Measurements from ENCODE around the gene TRPM3.

TRPM3 gene

DNA sequence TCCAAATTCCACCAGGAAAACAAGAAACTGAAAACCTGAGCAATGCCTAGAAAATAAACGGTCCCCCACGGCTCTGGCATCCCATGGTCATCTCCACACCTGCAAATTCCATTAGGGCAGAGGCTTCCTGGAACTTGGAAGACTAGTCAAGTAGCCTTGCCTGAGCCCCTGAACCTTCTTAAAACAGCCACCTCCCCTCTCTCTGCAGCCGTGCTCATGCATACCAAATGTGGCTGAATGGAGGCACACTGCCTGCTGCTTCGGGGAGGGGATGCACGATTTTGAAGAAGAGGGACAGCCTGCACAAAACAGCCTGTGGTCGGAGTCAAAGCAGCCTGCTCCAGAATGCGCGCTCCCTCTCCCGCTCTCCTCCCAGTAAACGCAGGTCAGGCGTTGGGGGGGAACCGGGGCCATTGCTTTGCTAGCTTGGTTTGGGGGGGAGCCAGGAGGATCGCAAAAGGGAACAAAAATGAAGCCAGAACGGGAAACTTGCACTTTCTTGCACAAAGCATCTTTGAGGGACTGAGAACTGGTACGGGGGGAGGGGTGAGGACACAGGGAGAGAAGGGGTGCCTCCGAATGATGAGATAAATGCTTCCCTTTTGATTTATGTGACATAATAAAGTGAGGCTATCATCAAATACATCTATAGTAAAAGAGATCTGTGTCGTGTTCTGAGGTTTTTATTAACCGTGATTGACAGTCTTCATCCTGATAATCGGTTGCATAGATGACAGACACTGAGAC is at the start of gene TRPM3:
TSS of gene TRPM3 (minus strand) at position 347 of the 747 bp plus-strand sequence. CDS start at position 80, 267 bp downstream.
- DNase-seq: no peak

DNA sequence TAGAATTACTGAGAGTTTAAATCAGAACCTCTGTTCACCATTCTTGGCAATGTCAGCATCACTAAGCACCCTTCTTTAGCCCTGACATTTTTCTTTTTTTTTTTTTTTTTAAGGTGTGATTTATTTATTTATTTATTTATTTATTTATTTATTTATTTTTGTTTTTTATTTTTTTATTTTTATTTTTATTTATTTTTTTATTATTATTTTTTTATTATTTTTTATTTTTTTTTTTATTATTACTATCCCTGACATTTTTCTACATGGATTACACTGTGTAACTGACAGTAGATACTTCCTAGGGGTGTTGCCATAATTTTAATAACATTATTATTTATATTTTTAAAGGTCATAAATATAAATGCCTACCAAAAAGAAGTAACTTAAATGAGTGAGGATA is 47.0 kb upstream of the TRPM3 start:
- no peak for DNase-seq

DNA sequence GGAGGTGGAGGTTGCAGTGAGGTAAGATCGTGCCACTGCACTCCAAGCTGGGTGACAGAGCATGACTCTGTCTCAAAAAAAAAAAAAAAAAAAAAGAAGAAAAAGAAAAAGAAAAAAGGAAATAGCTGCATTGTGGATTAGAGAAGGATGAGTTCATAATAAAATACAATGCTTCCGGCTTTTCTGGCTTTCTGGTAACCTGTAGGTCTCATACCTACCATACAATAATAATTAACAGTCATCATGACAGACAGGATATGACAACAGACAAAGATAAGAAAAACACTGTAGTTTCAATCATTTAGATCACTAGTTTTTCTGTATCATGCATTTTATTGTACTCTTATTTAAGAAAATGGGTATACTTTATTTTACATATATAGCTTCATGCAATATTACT is 40.7 kb upstream of the TRPM3 start:
- DNase-seq: no peak

DNA sequence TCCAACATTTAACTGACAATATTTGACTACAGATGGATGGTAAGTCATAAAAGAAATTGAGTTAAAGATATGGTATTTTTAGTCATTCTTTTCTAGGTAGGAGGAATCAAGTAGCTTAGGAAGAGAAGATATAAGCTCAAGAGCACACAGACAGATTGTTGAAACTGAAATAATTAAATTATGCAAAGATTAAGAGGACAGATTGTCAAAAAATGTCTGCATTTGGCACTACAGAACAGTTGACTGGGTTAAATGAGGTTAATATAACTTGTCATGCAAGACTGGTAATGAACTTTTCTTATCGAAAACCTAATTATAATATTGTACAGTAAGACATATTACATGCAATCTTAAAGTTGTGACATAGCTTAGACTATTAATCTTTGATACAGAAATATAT is 36.3 kb upstream of the TRPM3 start:
- no peak for DNase-seq

DNA sequence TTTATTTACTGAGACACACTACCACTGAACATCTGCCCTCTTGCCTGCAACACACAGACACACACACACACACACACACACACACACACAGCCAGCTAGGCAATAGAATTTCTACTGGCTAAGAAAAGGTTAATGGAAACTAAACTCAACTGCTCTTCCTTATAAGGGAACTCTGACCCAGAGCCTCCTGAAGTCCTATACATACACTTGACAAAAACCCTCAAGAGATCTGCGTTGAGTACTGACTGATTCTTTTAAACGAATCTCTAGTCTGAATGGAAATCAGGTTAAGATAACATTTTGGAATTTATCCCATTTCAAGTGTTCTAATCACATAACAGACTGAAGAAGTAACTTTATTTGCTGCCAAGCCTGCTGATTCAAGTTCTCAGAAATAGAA is 25.9 kb upstream of the TRPM3 start:
- no peak for DNase-seq

DNA sequence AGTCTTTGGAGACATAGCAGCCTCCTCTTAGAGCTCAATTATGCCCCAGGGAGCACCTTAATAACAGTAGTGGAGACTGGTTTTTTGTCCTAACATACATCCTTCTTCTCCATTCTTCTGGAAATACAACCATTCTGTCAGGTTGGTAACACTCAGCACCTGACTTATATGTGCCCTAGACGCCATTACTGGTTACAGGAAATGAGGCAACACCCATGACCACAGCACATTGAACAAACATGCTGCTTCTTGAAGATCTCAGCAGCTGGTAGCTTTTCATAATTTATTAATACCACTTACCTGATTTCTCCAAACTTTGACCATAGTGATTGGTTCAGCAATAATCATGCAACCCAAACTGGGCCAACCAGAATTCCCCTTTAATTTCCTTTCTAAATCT is 25.1 kb upstream of the TRPM3 start:
- DNase-seq: no peak

DNA sequence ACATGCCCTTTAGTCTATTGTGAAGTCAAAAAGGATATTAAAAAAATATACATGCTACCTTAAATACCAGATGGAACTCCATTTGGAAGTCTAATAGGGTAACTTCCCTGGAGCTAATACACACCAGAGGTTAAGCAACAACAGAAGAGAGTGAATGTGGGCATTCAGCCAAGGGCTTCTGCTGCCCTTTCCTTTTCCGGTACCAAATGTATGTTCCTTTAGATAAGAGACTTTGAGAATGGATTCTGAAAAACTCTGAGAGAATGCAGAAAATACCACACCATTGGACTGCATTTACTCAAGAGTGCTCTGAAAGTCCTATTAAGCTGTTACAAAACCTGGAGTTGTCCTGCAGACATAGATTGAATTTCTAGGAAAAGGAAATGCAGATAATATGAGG is 23.8 kb upstream of the TRPM3 start:
- no peak for DNase-seq

DNA sequence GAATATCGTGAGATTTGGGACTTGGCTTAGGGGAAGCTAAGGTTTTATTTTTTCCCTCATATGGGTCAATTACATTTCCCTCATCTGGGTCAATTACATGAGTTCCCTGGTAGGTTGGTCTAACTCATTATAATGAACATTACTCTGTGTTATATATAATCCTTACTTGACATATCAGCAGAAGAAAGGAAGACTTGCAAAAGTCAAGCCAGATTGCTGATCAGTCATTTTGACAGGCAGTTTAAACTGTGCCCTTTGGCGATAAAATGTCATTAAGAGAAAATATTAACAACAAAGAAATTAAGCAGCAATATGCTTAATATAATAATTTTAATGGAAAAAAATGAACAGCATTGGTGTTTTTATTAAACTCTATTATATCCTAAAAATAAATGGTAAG is 23.1 kb upstream of the TRPM3 start:
- DNase-seq: no peak

DNA sequence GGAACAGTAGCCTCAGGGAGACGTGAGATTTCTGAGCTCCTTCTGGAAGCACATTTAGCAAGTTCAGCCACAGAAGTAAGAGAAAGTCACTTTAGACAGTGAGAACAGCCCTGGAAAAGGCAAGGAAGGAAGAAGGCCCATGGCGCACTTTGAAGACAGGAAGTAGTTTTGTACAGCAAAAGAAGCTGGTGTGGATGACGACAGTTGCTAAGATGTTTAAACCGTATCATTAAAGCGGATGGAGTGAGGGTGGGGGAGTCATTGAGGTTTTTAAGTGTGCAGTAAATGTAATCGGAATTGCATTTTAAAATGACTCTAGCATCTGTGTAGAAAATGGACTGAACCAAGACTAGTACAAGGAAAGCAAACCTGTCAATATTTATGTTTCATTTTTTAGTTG is 15.3 kb upstream of the TRPM3 start:
- no peak for DNase-seq

DNA sequence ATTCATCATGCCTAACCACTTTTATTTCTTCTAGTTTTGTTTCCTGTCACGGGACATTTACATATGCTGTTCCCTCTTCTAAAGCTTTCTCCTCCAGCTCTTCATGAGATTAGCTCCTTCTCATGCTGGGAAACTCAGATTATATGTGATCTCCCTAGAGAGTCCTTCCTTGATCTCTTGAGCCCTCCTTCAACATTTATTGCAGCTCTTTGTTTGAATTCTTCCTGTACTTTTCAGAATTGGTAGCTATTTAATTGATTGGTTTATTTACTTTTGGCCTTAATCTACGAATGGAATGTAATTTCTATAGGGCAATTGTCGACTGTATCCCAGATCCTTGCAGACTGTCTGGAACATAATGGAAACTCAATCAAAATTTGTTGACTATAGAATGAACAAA is 9.7 kb upstream of the TRPM3 start:
- no peak for DNase-seq

DNA sequence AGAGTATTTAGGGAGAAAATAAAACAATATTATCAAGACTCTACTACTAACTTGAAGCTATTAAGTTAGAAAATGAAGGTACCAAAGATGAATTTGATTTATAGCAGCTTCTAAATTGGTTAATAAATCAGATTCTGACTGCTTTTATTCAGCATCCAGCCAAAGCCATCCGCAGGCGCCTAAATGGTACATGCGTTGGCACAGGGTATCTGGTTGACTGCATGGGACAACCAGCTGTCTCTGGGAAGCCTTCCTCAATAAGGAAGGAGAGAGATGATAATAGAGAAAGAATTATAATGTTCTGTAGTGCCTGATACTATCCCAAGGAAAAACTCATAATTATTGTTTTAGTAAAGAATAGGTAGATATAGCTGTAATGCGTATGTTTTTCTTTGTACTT is 9.1 kb upstream of the TRPM3 start:
- no peak for DNase-seq

DNA sequence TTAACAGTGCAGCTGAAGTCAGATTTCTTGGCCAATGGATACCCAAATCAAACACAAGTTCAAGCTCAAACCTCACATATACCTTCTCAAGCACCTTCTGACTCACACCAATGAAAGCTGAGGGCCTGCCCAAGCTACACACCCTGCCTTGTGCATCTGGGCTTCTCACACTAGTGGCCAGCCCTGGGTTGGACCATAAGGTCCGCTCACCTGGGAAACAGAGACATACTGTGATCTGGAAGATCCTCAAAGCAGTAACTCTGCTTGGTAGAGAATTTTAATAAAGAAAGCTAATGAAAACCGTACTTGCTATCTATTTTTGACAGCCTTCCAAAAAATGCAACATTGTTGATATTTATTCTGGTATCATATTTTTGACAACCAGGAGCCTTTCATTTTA is 7.4 kb upstream of the TRPM3 start:
- no peak for DNase-seq

DNA sequence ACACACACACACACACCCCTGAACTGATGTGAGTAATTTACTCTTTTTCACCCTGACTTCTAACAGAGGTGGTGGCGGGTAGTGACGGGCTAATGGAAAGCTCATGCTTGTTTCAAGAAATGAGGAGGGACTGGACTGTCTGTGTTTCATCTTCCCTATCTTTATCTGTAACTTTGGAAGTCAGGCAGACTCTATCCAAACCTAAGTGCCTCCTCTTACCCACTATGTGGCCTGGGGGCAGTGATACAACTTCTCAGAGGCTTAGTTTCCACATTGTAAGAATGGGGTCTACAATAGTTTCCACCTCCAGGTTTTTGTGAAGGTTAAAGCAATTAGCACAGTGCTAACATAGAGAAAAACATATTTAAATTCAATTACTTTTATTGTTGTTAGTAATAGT is 5.9 kb upstream of the TRPM3 start:
- DNase-seq: no peak

DNA sequence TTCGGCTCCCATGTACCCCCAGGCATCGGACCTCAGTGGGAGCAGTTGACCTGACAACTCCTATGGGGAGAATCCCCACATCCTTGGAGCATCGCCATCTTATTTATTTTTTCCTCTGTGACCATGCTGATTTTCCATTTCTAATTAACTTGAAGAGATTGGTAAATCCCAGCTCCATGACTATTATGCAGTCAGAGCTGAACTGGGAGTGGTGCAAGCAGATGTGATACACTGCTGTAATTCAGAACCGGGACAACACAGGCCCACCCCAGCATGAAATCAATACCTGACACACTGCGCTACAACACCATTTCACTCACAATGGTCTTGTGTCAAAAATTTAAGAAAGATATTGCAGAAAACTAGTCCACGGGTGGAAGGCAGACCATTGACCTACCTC is 1.0 kb upstream of the TRPM3 start:
- DNase-seq: no peak

DNA sequence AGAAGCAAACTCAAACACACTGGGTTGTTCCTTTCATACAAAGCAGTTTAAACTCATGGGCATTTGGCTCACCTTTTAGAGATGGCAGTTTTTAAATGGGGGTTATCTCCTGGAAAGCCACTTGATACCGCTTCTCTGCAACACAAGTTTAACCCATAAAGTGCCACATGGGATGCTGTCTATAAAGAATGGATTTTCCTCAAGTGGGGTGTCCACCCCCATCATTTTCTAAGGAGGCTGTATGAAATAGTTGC is 528 bp upstream of the TRPM3 start:
- no peak for DNase-seq

DNA sequence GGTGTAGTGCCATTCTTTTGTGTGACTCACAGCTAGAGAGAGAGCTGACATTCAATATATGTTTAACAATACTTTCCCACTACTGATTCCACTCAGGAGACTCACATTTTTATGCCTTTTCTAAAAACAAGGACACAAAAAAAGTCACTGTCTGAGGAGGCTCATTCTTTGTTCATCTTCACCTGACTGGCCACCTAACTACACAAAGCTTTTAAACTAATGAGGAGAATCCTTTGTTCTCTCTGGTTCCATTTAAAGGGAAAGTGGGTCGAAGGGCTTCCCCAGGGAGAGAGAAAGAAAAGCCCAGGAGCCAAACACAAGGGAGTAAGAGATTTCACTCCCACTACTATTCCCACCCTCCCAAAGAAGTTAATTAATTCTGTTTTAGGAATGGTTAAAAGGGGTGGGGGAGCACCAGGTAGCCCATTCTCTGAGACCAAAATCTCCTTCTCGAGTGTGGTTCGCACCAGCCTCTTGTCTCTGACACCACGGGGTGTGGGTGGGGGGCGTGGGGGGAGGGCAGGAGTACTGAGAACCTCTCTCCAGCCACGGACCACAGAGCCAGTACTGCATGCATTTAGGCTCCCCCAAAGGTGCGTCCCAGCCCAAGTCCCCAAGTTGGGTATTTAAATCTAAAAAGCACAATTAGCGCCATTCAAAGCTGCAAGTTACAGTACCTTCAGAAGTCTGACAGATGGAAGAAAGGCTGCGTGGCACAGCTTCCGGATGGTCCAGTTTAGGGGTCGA is 747 bp downstream of the TRPM3 start:
- DNase-seq: no peak

DNA sequence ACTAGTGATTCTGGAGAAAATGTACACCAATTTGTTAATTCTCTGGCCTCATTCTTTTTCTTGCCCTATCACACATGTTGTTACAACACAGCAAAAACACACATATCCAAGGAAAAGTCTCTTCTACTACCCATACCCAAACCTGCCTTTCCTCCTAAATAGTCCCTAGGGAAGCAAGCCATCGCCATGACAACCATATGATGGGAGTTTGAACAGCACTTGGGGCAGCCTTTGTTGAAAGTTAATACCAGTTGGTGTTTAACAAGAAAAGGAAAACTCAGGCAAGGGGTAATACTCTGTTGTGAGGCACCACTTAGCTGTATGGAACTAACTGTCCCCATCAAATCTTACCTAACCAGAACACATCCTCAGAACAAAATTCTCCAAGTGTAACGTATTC is 1.7 kb downstream of the TRPM3 start:
- DNase-seq: peak; percentile 40

DNA sequence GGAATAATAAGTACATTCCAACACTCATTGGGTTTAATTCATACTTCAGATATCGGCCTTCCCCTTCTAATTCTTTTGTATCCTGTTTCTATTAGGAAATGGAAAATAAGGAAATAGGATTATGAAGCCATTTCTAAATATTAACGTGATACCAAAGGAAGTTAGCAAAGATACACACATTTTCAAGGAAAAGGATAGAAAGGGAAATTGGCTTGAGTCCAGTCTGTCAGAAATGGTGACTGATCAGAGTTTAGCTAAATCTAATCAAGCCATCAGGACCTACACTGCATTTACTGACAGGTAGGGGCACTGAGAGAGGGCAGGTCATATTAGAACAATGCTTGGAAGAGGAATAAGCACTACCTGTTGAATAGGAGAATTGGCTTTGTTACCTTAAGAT is 3.1 kb downstream of the TRPM3 start:
- DNase-seq: no peak

DNA sequence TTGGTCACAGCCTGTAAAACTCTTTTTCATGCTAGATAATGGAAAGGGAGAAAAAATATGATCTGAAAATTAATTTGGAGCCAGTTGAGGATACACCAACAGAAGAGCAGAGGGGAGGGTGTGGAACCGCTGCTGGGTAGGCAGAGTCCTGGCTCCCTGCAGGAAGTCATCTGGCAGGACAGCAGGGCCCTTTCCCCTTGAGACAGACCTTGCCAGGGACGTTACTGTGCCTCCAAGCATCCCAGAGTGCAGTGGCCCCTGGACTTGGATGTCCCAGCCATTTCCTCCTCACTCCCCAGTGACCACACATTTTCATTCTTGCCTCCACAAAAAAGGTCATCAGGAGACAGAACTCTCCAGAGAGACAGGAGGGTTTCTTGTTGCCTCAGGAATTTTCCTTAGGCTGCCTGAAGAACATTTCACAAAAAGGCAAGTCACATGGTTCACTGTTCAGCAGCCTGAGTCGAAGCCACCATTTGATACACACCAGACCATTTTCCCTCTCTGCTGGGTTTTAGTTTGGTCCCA is 5.9 kb downstream of the TRPM3 start:
- DNase-seq: no peak

DNA sequence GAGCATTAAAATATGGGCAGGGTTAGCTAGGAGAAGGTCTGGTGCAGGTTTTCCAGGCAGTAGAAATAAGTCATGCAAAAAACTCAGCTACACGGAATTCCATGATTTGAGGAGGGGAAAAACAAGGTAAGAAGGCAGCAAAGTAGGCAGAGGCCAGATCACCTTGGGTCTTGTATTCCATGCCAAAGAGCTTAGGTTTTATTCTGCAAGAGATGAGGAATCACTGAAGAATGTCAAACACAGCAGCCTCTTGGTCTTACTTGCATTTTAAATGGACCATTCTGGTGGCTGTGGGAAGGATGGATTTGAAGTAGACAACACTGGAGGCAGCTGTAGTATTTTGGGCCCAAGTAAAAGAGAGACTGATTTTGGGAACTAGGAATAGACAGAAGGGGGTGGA is 8.6 kb downstream of the TRPM3 start:
- no peak for DNase-seq

DNA sequence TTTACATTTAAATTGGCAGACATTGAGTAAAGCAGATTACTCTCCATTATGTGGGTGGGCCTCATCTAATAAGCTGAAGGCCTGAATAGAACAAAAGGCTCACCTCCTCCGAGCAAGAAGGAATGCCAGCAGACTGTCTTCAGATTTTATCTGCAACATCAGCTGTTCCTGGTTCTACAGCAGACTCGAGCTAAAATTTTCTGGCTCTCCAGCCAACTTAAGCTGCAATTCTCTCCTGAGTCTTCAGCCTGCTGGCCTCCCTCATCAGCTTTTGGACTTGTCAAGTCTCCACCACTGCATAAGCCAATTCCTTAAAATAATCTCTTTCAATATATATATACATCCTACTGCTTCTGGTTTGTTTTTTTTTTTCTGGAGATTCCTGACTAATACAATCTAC is 12.5 kb downstream of the TRPM3 start:
- DNase-seq: no peak

DNA sequence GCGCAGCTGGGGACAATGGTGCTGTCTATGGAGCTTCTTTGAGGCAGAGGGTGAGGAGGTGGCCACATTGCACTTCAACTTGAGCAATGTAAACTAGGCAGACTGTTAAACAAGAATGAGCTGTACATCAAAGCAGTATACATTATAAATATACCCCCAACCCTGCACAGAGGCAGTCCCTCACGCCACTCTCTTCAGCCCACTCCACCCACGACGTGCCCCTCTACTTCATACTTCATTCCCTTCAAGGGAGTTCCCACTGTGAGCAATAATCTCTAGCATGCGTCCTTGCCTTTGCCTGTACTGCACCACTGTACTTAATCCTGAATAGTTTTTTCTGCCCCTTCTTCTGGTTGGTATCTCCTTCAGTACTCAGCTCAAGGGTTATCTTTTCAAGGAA is 14.4 kb downstream of the TRPM3 start:
- DNase-seq: no peak

DNA sequence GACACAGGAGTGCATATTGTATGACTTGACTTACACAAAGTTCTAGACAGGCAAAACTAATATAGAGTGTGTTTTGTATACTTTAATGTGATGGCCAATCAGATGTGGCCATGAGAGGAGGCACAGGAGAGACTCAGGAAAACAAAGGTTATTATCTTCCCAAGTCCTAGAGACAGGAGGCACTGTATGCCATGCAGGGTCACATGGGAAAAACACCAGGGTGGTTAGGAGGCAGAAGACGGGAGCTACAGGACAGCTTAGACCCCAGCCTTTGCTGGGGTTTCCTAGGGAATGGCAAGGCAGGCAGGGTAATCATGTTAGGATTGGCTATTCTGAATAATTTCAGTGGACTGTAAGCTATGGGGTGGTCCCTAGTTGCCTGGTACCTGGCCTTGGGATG is 16.2 kb downstream of the TRPM3 start:
- no peak for DNase-seq

DNA sequence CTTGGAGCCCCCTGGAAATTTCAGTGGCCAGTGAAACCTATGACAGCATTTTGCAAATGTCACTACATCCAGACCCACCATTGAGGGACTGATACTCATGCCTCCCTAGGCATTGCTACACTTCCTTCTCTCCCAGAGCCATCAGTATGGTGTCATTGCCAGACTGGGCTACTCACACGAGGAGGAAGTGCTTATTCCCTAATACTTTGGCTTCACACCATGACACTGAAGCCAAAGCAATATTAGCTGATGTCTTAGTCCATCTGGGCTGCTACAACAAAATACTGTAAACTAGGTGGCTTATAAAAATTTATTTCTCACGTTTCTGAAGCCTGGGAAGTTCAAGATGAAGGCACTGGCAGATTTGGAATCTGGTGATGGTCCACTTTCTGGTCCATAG is 22.6 kb downstream of the TRPM3 start:
- no peak for DNase-seq

DNA sequence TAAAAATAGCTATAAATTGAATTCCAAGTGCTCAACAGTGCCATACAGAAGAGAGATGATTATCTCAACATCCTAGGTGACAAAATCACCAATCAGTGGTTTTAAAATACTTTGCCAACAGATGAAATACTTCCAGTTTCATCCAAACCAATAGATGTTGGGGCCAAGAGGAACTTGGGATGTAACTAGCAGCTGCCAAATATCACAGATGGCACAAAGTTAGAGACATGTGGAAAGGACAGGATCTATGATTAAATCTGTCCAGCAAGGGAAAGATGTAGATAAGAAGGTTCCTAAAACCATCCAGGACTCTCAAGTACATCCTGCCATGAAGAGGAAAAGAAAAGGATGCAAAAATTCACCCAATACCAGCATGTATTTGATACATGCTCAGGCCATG is 23.8 kb downstream of the TRPM3 start:
- no peak for DNase-seq
